Measurements from ENCODE around the gene LYRM4. TPM values are rescaled to one million over a fixed set of nuclear protein-coding genes. Genes with fewer than 3 reads are reported as not detected.

LYRM4 gene
- total RNA-seq, 1 donor from 2014 or later = 27.1 TPM

- DNase-seq (ENCODE audit: extremely low spot score, unreplicated experiment) = no peak
- Mint-ChIP-seq H3K9me3 (ENCODE audit: unreplicated experiment) (no peaks in the 10 kb centered on the region), H3K36me3 (ENCODE audit: unreplicated experiment) (no peaks in the 10 kb centered on the region), H3K27me3 (ENCODE audit: unreplicated experiment) (no peaks in the 10 kb centered on the region), H3K4me3 (ENCODE audit: unreplicated experiment) (no peak overlapping the region), H3K27ac (ENCODE audit: unreplicated experiment) (peak overlapping the region; percentile 2), H3K4me1 (ENCODE audit: unreplicated experiment) (peaks cover 17% of the 10 kb centered on the region)
- TF ChIP-seq CTCF (IDR thresholded peaks at IDR 0.05) = no peak
Measured at GRCh38 chr6:5287966-5288297, 27.2 kb upstream of the LYRM4 start.

- H3K9me3 Mint-ChIP-seq (ENCODE audit: unreplicated experiment) = no peaks in the 10 kb centered on the region
- H3K4me3 Mint-ChIP-seq (ENCODE audit: unreplicated experiment) = no peak overlapping the region
Measured at GRCh38 chr6:5287205-5287965, 26.6 kb upstream of the LYRM4 start.

GRCh38 chr6:5286780-5287179 is 26.0 kb upstream of the LYRM4 start:
- peaks cover 17% of the 10 kb centered on the region for H3K4me1 Mint-ChIP-seq (ENCODE audit: unreplicated experiment)
- no peaks in the 10 kb centered on the region for H3K9me3 Mint-ChIP-seq (ENCODE audit: unreplicated experiment)
- H3K27ac Mint-ChIP-seq (ENCODE audit: unreplicated experiment) = no peak overlapping the region
- H3K36me3 Mint-ChIP-seq (ENCODE audit: unreplicated experiment) = no peaks in the 10 kb centered on the region
- H3K27me3 Mint-ChIP-seq (ENCODE audit: unreplicated experiment) = no peaks in the 10 kb centered on the region
- H3K4me3 Mint-ChIP-seq (ENCODE audit: unreplicated experiment) = no peak overlapping the region
- no peak for TF ChIP-seq CTCF (IDR thresholded peaks at IDR 0.05)
- DNase-seq (ENCODE audit: extremely low spot score, unreplicated experiment) = no peak

More at GRCh38 chr6:5287205-5287965, 26.6 kb upstream of the LYRM4 start:
- peaks cover 17% of the 10 kb centered on the region for H3K4me1 Mint-ChIP-seq (ENCODE audit: unreplicated experiment)
- peak overlapping the region; percentile 58 for H3K27ac Mint-ChIP-seq (ENCODE audit: unreplicated experiment)
- no peaks in the 10 kb centered on the region for H3K36me3 Mint-ChIP-seq (ENCODE audit: unreplicated experiment)
- DNase-seq (ENCODE audit: extremely low spot score, unreplicated experiment) = no peak
- no peak for TF ChIP-seq CTCF (IDR thresholded peaks at IDR 0.05)
- H3K27me3 Mint-ChIP-seq (ENCODE audit: unreplicated experiment) = no peaks in the 10 kb centered on the region

GRCh38 chr6:5285526-5285925 is 24.8 kb upstream of the LYRM4 start:
- H3K4me1 Mint-ChIP-seq (ENCODE audit: unreplicated experiment) = peaks cover 17% of the 10 kb centered on the region
- no peak overlapping the region for H3K4me3 Mint-ChIP-seq (ENCODE audit: unreplicated experiment)
- H3K36me3 Mint-ChIP-seq (ENCODE audit: unreplicated experiment) = no peaks in the 10 kb centered on the region
- no peak overlapping the region for H3K27ac Mint-ChIP-seq (ENCODE audit: unreplicated experiment)
- no peaks in the 10 kb centered on the region for H3K9me3 Mint-ChIP-seq (ENCODE audit: unreplicated experiment)
- no peaks in the 10 kb centered on the region for H3K27me3 Mint-ChIP-seq (ENCODE audit: unreplicated experiment)
- DNase-seq (ENCODE audit: extremely low spot score, unreplicated experiment) = no peak
- TF ChIP-seq CTCF (IDR thresholded peaks at IDR 0.05) = no peak

GRCh38 chr6:5285081-5285480 is 24.3 kb upstream of the LYRM4 start:
- no peaks in the 10 kb centered on the region for H3K9me3 Mint-ChIP-seq (ENCODE audit: unreplicated experiment)
- H3K27me3 Mint-ChIP-seq (ENCODE audit: unreplicated experiment) = no peaks in the 10 kb centered on the region
- no peaks in the 10 kb centered on the region for H3K36me3 Mint-ChIP-seq (ENCODE audit: unreplicated experiment)
- H3K4me3 Mint-ChIP-seq (ENCODE audit: unreplicated experiment) = no peak overlapping the region
- H3K27ac Mint-ChIP-seq (ENCODE audit: unreplicated experiment) = no peak overlapping the region
- TF ChIP-seq CTCF (IDR thresholded peaks at IDR 0.05) = no peak
- peaks cover 17% of the 10 kb centered on the region for H3K4me1 Mint-ChIP-seq (ENCODE audit: unreplicated experiment)
- DNase-seq (ENCODE audit: extremely low spot score, unreplicated experiment) = no peak

All from osteocyte (in vitro differentiated cells).